K562 (cell line): Measurements from ENCODE around the gene MGAT5.

Experiments
- CGGBP1 ChIP-seq: fragments of 250-450 bp; sonication (Bioruptor Pico); IDR thresholded peaks from 2 replicates; pipeline ENCODE4 v1.9.0; 2021; ENCODE audit warnings: mild to moderate bottlenecking
- CHD2 ChIP-seq: IDR thresholded peaks from 2 replicates; pipeline ENCODE4 v1.6.1; 2011; ENCODE audit warnings: low read depth, low read length
- CTCF ChIP-seq, 3 experiments: IDR thresholded peaks in 2 of 3; conservative IDR thresholded peaks in 1 of 3; 2 replicates each; pipeline ENCODE4 v1.5.1; 2011 to 2012; ENCODE audit warnings: low read length in 3 of 3, mild to moderate bottlenecking in 3 of 3, control low read depth in 2 of 3, improper control_type of control experiment in 1 of 3, inconsistent platforms in 1 of 3, low read depth in 1 of 3, mixed read lengths in 1 of 3, moderate library complexity in 1 of 3; ENCODE audit not compliant: insufficient read depth in 2 of 3
- GATAD2A ChIP-seq: fragments of 450-650 bp; IDR thresholded peaks from 2 replicates; pipeline ENCODE4 v1.6.1; 2017
- LEF1 ChIP-seq: fragments of 450-650 bp; IDR thresholded peaks from 2 replicates; pipeline ENCODE4 v1.6.1; 2016; ENCODE audit warnings: mild to moderate bottlenecking
- MCM7 ChIP-seq, 2 experiments: fragments of 450-650 bp; IDR thresholded peaks; 2 replicates each; pipeline ENCODE4 v1.6.1; 2016 to 2018
- SP2 ChIP-seq: IDR thresholded peaks from 2 replicates; pipeline ENCODE4 v1.6.1; 2011; ENCODE audit warnings: mild to moderate bottlenecking, low read depth, low read length, moderate library complexity; ENCODE audit not compliant: poor library complexity, severe bottlenecking; ENCODE audit errors: extremely low read depth
- TCF3 ChIP-seq: sonication (generic); formaldehyde crosslinking; IDR thresholded peaks from 2 replicates; pipeline ENCODE4 v1.4.0; 2020; ENCODE audit warnings: mild to moderate bottlenecking, missing genetic modification reagents
- ZFP30 ChIP-seq: fragments of 250-450 bp; sonication (Bioruptor Pico); IDR thresholded peaks from 2 replicates; pipeline ENCODE4 v1.8.0; 2022; ENCODE audit warnings: moderate library complexity, mild to moderate bottlenecking, inconsistent platforms, borderline replicate concordance
- ZNF134 ChIP-seq: fragments of 250-450 bp; sonication (Bioruptor Pico); conservative IDR thresholded peaks from 2 replicates; pipeline ENCODE4 v1.4.0; 2020
- ZNF354B ChIP-seq: fragments of 250-450 bp; sonication (Bioruptor Pico); IDR thresholded peaks from 2 replicates; pipeline ENCODE4 v1.4.0; 2020
- TF ChIP-seq, protein P1 (sequence below): fragments of 200-800 bp; sonication (Bioruptor generic); IDR thresholded peaks from 2 replicates; pipeline ENCODE4 v1.6.1; 2017; ENCODE audit warnings: missing genetic modification characterization, missing compliant biosample characterization
- TF ChIP-seq, protein P2 (sequence below): conservative IDR thresholded peaks from 2 replicates; pipeline ENCODE4 v1.6.1; 2011; ENCODE audit warnings: low read depth, mild to moderate bottlenecking, low read length; ENCODE audit not compliant: control insufficient read depth

DNA sequence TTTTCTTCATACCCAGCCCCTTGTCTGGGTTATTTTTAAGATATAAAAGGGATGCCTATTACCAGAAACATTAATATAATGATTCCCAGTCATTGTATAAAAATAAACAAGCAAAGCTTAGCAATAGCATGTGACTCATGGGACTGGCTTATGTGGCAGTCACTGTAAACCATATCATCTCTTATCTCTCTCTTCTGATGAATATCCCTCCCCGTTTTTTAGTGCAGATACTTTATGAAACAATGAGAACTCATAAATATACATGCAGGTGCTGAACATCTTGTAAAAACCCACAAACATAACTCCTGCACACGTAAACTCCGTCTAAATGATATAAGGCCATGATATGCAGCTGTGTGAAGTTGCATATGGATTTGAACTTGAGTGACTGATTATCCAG lies 154.9 kb downstream of the MGAT5 start:
- TF ChIP-seq SP2 (no peak), GATAD2A (no peak), LEF1 (no peak), ZFP30 (no peak), ZNF354B (no peak), CHD2 (no peak), TCF3 (CRISPR knock-in tag) (no peak), CTCF (IDR thresholded peaks at IDR 0.05 in 2 of 3, conservative IDR thresholded peaks at IDR 0.05 in 1 of 3; ENCODE audit: insufficient read depth in 2 of 3, low read depth in 1 of 3, low read length in 3 of 3) (no peak), ZNF134 (CRISPR knock-in tag) (no peak), MCM7 (IDR thresholded peaks at IDR 0.05) (no peak), CGGBP1 (no peak)
- TF ChIP-seq, protein P1, sequence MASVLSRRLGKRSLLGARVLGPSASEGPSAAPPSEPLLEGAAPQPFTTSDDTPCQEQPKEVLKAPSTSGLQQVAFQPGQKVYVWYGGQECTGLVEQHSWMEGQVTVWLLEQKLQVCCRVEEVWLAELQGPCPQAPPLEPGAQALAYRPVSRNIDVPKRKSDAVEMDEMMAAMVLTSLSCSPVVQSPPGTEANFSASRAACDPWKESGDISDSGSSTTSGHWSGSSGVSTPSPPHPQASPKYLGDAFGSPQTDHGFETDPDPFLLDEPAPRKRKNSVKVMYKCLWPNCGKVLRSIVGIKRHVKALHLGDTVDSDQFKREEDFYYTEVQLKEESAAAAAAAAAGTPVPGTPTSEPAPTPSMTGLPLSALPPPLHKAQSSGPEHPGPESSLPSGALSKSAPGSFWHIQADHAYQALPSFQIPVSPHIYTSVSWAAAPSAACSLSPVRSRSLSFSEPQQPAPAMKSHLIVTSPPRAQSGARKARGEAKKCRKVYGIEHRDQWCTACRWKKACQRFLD (CRISPR knock-in tag): no peak
- TF ChIP-seq, protein P2, sequence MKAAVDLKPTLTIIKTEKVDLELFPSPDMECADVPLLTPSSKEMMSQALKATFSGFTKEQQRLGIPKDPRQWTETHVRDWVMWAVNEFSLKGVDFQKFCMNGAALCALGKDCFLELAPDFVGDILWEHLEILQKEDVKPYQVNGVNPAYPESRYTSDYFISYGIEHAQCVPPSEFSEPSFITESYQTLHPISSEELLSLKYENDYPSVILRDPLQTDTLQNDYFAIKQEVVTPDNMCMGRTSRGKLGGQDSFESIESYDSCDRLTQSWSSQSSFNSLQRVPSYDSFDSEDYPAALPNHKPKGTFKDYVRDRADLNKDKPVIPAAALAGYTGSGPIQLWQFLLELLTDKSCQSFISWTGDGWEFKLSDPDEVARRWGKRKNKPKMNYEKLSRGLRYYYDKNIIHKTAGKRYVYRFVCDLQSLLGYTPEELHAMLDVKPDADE: no peak
